ENCODE measurements around the gene EIF2B4. TPM values are rescaled to one million over a fixed set of nuclear protein-coding genes. Genes with fewer than 3 reads are reported as not detected.
A peak's percentile ranks its signal among the peaks of the same experiment; 100 is the strongest.

EIF2B4 gene
- total and polyA plus RNA-seq, 2 of the 13 experiments (the other 11 are each of a cell fraction or from before 2014, with no cell fraction given): 91.5 to 96.4 TPM

GRCh38 chr2:27356382-27357181, 13.6 kb downstream of the EIF2B4 start, which contains the start of gene GTF3C2 (continued):
- 0 out of 2 replicates have a peak, but pooled peaks have one; percentile 68 for TF ChIP-seq ZNF343 (CRISPR knock-in tag; IDR thresholded peaks at IDR 0.05)
- peak; percentile 89 for TF ChIP-seq ZBTB25 (CRISPR knock-in tag; IDR thresholded peaks at IDR 0.05)
- TF ChIP-seq TEAD3 (CRISPR knock-in tag; optimal IDR thresholded peaks at IDR 0.05; ENCODE audit: borderline replicate concordance): peak; percentile 36
- TF ChIP-seq HMG20B (CRISPR knock-in tag; conservative IDR thresholded peaks at IDR 0.05): 0 out of 2 replicates have a peak, but pooled peaks have one; percentile 22
- TF ChIP-seq ZNF563 (CRISPR knock-in tag; IDR thresholded peaks at IDR 0.05): peak; percentile 87; the same call in 1 of the 2 replicates
- TF ChIP-seq TCF7 (IDR thresholded peaks at IDR 0.05; ENCODE audit: low read depth): no peak
- TF ChIP-seq U2AF2 (IDR thresholded peaks at IDR 0.05; ENCODE audit: low read depth, low read length): 0 out of 2 replicates have a peak, but pooled peaks have one; percentile 23
- peak; percentile 69; the same call in 1 of the 2 replicates for TF ChIP-seq ZNF724P (CRISPR knock-in tag; IDR thresholded peaks at IDR 0.05; ENCODE audit: borderline replicate concordance)
- TF ChIP-seq ZSCAN5A (CRISPR knock-in tag; IDR thresholded peaks at IDR 0.05; ENCODE audit: borderline replicate concordance): 0 out of 2 replicates have a peak, but pooled peaks have one; percentile 70
- TF ChIP-seq MTF2 (CRISPR knock-in tag; IDR thresholded peaks at IDR 0.05; ENCODE audit: borderline replicate concordance): peak; percentile 65; the same call in 1 of the 2 replicates
- TF ChIP-seq KDM4B (CRISPR knock-in tag; IDR thresholded peaks at IDR 0.05): peak; percentile 56; the same call in 1 of the 2 replicates
- TF ChIP-seq ZNF550 (CRISPR knock-in tag; IDR thresholded peaks at IDR 0.05; ENCODE audit: borderline replicate concordance): peak; percentile 82; the same call in 1 of the 2 replicates
- TF ChIP-seq GMEB1 (CRISPR knock-in tag; IDR thresholded peaks at IDR 0.05; ENCODE audit: borderline replicate concordance): peak; percentile 88
- TF ChIP-seq ZNF276 (CRISPR knock-in tag; IDR thresholded peaks at IDR 0.05; ENCODE audit: low read depth): peak; percentile 17; the same call in 1 of the 2 replicates
- TF ChIP-seq JARID2 (CRISPR knock-in tag; IDR thresholded peaks at IDR 0.05; ENCODE audit: insufficient replicate concordance): peak; percentile 74
- no peak; the same call in 1 of the 2 replicates for TF ChIP-seq FOXJ3 (CRISPR knock-in tag; IDR thresholded peaks at IDR 0.05; ENCODE audit: borderline replicate concordance)
- peak; percentile 91 for TF ChIP-seq PRDM15 (CRISPR knock-in tag; IDR thresholded peaks at IDR 0.05)
